Lower leg skin (tissue), 3 donors: ENCODE data around the gene HECA.

Experiments used
- CTCF ChIP-seq, 3 donors: fragments of 450-650 bp; IDR thresholded peaks; one replicate each; pipeline ENCODE4 v1.5.1; 2016; ENCODE audit warnings: antibody characterized with exemption in 3 of 3, mild to moderate bottlenecking in 3 of 3, moderate library complexity in 2 of 3
- POLR2A ChIP-seq, 2 donors: fragments of 450-650 bp; IDR thresholded peaks; one replicate each; pipeline ENCODE4 v1.6.1; 2016 to 2017; ENCODE audit warnings: antibody characterized with exemption in 2 of 2, mild to moderate bottlenecking in 1 of 2, moderate library complexity in 1 of 2

GRCh38 chr6:139153855-139154254, 19.0 kb downstream of the HECA start:
- TF ChIP-seq CTCF (IDR thresholded peaks at IDR 0.05) = no peak
- TF ChIP-seq POLR2A (IDR thresholded peaks at IDR 0.05) = no peak
